GM11168 (cell line): ENCODE results near the gene PINK1.

ENCODE experiments used
- in situ Hi-C: fragments of 300-500 bp; cut with MboI; formaldehyde crosslinking; loops from one replicate; pipeline ENCODE4 v1.12.0; 2022; ENCODE audit warnings: low sequenced_read_pairs; ENCODE audit not compliant: unreplicated experiment

The PINK1 gene

DNA sequence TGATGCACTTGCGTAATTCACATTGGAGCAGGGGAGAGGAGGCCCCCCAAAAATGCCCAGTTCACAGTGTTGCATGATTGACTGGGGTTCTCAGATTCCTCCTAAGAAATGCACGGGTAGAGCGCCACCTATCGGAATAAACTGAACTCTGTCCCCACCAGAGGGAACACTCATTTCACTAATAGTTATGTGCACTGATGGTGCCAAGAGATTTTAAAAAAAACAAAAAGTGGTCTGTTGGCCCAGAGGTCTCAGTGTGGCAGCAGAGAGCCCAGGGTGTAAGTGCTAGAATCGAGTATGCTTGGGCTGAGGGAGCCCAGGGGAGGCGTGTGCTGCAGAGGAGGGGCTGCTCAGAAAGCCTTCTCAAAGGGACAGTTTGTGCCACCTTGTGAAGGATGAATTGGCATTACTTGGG is 6.9 kb downstream of the PINK1 start:
- in situ Hi-C loops: loop anchor here (5.0 to 25.0 kb wide), 3 partner anchors 65 to 428 kb away; no protein-coding TSS in a partner anchor

DNA sequence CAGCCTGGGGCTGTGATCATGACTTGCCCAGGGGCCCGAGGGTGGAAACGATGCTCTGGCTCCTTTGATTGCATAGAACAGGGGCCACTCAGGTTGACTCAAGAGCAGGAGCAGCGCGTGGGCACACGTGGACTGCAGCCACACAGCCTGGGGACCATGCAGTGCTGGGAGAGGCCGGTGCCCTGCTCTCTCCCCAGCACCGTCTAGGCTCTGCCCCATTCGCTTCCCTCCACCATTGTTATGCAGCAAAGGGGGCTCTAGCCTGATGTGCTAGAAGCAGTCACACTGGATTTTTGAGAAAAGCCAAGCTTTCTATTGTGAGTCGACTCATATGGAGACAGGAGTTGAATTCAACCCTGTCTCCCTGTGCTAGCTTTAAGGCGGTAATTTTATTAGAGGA is 8.7 kb downstream of the PINK1 start:
- in situ Hi-C loops: loop anchor here (5.0 to 25.0 kb wide), 3 partner anchors 67 to 430 kb away; no protein-coding TSS in a partner anchor

DNA sequence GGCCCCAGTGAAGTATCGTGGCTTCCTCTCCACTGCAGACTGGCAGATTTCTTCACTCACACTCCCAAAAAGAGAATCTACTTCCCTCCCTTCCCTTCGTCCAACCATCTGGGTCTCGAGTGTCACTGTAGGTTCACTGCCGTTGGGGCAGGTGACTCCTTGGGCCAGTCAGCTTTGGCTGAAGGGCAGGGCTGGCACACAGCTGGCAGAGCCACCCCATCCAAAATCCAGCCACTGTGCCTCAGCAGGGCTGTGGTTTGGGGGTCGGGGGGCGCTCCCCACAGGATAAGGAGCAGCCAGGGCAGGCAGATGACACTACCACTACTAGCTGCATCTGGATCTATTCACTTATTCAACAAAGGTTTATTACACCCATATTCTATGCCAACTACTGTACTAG is 9.8 kb downstream of the PINK1 start:
- in situ Hi-C loops: loop anchor here (5.0 to 25.0 kb wide), 3 partner anchors 68 to 431 kb away; no protein-coding TSS in a partner anchor

DNA sequence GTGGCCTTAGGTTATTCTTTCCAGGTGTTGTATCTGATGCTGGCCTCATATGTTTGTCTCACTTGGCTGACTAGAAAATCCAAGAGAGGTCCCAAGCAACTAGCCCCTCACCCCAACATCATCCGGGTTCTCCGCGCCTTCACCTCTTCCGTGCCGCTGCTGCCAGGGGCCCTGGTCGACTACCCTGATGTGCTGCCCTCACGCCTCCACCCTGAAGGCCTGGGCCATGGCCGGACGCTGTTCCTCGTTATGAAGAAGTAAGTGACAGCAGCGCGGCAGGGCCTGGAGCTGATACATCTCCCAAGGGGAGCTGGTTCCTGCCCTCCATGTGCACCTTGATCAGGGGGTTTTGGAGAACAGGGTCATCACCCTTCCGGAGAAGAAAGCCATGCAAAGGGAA is 11.2 kb downstream of the PINK1 start:
- in situ Hi-C loops: loop anchor here (5.0 to 25.0 kb wide), 3 partner anchors 70 to 432 kb away; no protein-coding TSS in a partner anchor

DNA sequence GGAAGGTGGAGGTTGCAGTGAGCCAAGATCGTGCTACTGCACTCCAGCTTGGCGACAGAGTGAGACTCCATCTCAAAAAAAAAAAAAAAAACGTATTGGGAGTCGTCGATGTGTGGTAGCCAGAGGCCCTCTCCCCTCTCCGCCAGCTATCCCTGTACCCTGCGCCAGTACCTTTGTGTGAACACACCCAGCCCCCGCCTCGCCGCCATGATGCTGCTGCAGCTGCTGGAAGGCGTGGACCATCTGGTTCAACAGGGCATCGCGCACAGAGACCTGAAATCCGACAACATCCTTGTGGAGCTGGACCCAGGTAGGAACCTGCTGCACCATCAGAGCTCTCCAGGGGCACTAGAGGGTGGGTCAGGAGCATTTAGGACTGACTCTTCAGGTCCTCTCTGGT is 12.2 kb downstream of the PINK1 start:
- in situ Hi-C loops: loop anchor here (10.0 to 25.0 kb wide), 2 partner anchors 71 to 433 kb away; no protein-coding TSS in a partner anchor

- in situ Hi-C loops: loop anchor here (10.0 to 25.0 kb wide), 2 partner anchors 74 to 436 kb away; no protein-coding TSS in a partner anchor
Observed at GRCh38 chr1:20648438-20648837, 15.2 kb downstream of the PINK1 start.

DNA sequence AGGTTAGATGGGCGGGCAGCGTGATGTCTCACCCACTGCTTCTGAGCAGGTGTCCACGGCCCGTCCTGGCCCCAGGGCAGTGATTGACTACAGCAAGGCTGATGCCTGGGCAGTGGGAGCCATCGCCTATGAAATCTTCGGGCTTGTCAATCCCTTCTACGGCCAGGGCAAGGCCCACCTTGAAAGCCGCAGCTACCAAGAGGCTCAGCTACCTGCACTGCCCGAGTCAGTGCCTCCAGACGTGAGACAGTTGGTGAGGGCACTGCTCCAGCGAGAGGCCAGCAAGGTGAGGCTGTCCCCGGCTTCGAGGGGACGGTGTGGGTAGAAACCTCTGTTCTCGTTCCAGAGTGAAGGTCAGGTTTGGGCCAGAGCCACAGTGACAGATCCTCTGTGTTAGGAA is 15.7 kb downstream of the PINK1 start:
- in situ Hi-C loops: loop anchor here (10.0 to 25.0 kb wide), 2 partner anchors 74 to 437 kb away; no protein-coding TSS in a partner anchor

DNA sequence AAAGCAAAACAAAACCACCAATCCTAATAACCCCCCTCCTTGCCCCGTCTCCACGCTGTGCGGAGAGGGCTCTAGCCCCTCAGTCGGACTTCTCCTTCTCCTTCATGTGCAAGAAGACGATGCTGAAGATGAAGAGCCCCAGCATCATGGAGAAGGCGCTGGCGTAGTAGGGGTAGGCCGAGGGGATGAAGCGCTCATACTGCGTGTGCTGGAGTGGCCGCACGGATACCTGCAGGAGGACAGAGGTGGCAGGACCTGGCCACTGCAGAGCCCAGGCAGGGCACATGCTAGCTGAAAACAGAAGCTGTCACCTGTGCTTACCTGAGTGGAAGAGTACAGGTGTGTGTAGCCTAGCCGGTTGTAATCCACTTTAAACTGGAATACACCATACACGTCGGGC is 19.0 kb downstream of the PINK1 start:
- in situ Hi-C loops: no loop called here

- in situ Hi-C loops: no loop called here
Observed at GRCh38 chr1:20654104-20654690, 20.9 kb downstream of the PINK1 start.

DNA sequence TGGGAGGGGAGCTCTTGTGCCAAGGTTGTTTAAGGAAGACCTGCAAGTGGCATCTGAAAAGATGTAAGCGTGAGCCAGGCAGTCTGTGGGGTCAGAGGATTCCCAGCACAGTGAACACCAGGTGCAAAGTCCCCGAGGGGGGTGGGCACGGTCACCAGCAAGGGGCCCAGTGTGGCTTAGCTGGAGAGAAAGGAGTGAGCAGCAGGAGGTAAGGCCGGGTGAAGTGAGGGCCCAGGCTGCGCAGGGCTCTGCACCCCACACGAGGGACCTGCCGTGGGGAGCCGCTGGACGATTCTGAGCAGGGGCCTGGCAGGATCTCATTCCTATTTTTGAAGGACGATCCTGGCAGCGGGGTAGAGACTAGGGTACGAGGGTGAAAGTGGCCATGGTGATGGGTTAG is 23.8 kb downstream of the PINK1 start:
- in situ Hi-C loops: no loop called here

GRCh38 chr1:20658166-20658915 is 25.1 kb downstream of the PINK1 start:
- in situ Hi-C loops: no loop called here

- in situ Hi-C loops: no loop called here
Observed at GRCh38 chr1:20660363-20660762, 27.1 kb downstream of the PINK1 start.

GRCh38 chr1:20660847-20661206 is 27.6 kb downstream of the PINK1 start:
- in situ Hi-C loops: no loop called here

- in situ Hi-C loops: no loop called here
Observed at GRCh38 chr1:20661207-20662109, 28.2 kb downstream of the PINK1 start, which contains the start of gene DDOST. Gene DDOST, minus strand, starts transcription at chr1:20661369. Its CDS starts 19 bp downstream, at chr1:20661350.

GRCh38 chr1:20662110-20662475 is 28.8 kb downstream of the PINK1 start:
- in situ Hi-C loops: no loop called here

- in situ Hi-C loops: no loop called here
Observed at GRCh38 chr1:20663365-20663764, 30.1 kb downstream of the PINK1 start.

GRCh38 chr1:20663969-20664715 is 30.9 kb downstream of the PINK1 start:
- in situ Hi-C loops: no loop called here

GRCh38 chr1:20665726-20666125 is 32.5 kb downstream of the PINK1 start:
- in situ Hi-C loops: no loop called here

DNA sequence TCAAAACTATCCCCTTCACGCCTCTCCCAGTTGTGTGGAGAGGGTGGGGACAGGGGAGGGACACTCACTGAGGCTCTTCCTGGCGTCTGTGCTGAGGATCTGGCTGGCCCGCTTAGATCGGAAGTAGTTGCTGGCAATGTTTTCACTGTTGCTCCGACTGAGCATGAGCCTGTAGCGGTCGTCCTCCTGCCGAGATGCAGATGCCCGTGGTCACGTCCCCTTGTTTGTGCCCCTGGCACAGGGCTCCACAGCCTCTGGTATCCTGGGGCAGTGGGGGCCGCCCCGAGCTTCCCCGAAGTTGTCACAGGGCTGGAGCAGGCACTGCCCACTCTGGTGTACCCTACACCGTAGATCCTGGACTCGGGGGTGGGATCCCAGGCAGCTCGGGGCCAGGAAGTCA is 32.9 kb downstream of the PINK1 start:
- in situ Hi-C loops: no loop called here

- in situ Hi-C loops: no loop called here
Observed at GRCh38 chr1:20666804-20667203, 33.5 kb downstream of the PINK1 start.
